PC-9 (cell line): ENCODE results near the gene GUK1. TPM values are rescaled to one million over a fixed set of nuclear protein-coding genes. Genes with fewer than 3 reads are reported as not detected.

Experiments used
- BruUV-seq: library from RNA; stranded (reverse); fragments of 400-500 nt; replicated peaks from 2 replicates; lab custom pipeline; 2021; lab: Mats Ljungman, UMichigan
- CTCF ChIA-PET: fragments of 300-600 bp; sonication (Branson Sonifier 250); formaldehyde crosslinking; loops from one replicate; lab custom pipeline; 2022; ENCODE audit warnings: antibody characterized with exemption; lab: Charles Lee
- POLR2A ChIA-PET: fragments of 300-600 bp; sonication (Branson Sonifier 250); formaldehyde crosslinking; loops from one replicate; lab custom pipeline; 2022; ENCODE audit warnings: antibody characterized with exemption; ENCODE audit not compliant: unreplicated experiment; lab: Charles Lee
- DNase-seq, 2 experiments: peaks; one replicate each; pipeline versions ENCODE4 v3.0.0 to v3.0.0-alpha.2; 2015 to 2022; ENCODE audit warnings: mixed read lengths in 1 of 2
- H2AFZ ChIP-seq: fragments of 200-600 bp; sonication (generic); 2 replicates; pipeline ENCODE4 v1.8.1; 2017; ENCODE audit warnings: antibody characterized with exemption
- H3F3A ChIP-seq: fragments of 200-600 bp; sonication (generic); 2 replicates; pipeline ENCODE4 v1.8.1; 2017; ENCODE audit warnings: antibody characterized with exemption, mild to moderate bottlenecking, low read depth; ENCODE audit not compliant: insufficient read depth
- H3K27ac ChIP-seq: fragments of 200-600 bp; sonication (generic); 2 replicates; pipeline ENCODE4 v1.6.1; 2016; ENCODE audit warnings: mixed run types
- H3K27me3 ChIP-seq: fragments of 200-600 bp; sonication (generic); 2 replicates; pipeline ENCODE4 v1.6.1; 2016; ENCODE audit warnings: low read depth, mixed run types; ENCODE audit not compliant: insufficient read depth
- H3K36me3 ChIP-seq: fragments of 200-600 bp; sonication (generic); 2 replicates; pipeline ENCODE4 v1.6.1; 2016; ENCODE audit warnings: low read depth, mixed run types
- H3K4me1 ChIP-seq: fragments of 200-600 bp; sonication (generic); replicated peaks from 2 replicates; pipeline ENCODE4 v1.6.1; 2016; ENCODE audit warnings: mixed run types; ENCODE audit not compliant: insufficient read depth
- H3K4me2 ChIP-seq: fragments of 200-600 bp; sonication (generic); 2 replicates; pipeline ENCODE4 v1.6.1; 2017; ENCODE audit warnings: mixed run types
- H3K4me3 ChIP-seq: fragments of 200-600 bp; sonication (generic); 2 replicates; pipeline ENCODE4 v1.6.1; 2016; ENCODE audit warnings: mixed run types
- H3K79me2 ChIP-seq: fragments of 200-600 bp; sonication (generic); 2 replicates; pipeline ENCODE4 v1.6.1; 2017; ENCODE audit warnings: low read depth, mixed run types
- H3K9me2 ChIP-seq: fragments of 200-600 bp; sonication (generic); 2 replicates; pipeline ENCODE4 v1.8.1; 2017; ENCODE audit warnings: mild to moderate bottlenecking; ENCODE audit not compliant: insufficient read depth
- H3K9me3 ChIP-seq: fragments of 200-600 bp; sonication (generic); 2 replicates; pipeline ENCODE4 v1.8.1; 2016; ENCODE audit warnings: low read depth; ENCODE audit not compliant: insufficient read depth
- H4K20me1 ChIP-seq: fragments of 200-600 bp; sonication (generic); 2 replicates; pipeline ENCODE4 v1.8.1; 2017; ENCODE audit not compliant: insufficient read depth
- CTCF ChIP-seq: fragments of 200-600 bp; sonication (generic); conservative IDR thresholded peaks from 2 replicates; pipeline ENCODE4 v1.6.1; 2017; ENCODE audit warnings: mixed run types, antibody characterized with exemption, mild to moderate bottlenecking, moderate library complexity
- EZH2 ChIP-seq: fragments of 200-600 bp; sonication (generic); IDR thresholded peaks from 2 replicates; pipeline ENCODE4 v1.8.0; 2017; ENCODE audit warnings: antibody characterized with exemption, low read depth
- intact Hi-C: fragments of 100-400 bp; cut with micrococcal nuclease; formaldehyde crosslinking; loops from one replicate; pipeline ENCODE4 v1.10.0; 2022; ENCODE audit not compliant: unreplicated experiment
- total RNA-seq: library from RNA; stranded (reverse); gene quantifications from 2 replicates; pipeline ENCODE4 v1.2.3, GENCODE V29; 2021

The GUK1 gene
- total RNA-seq, 1 experiment from 2014 or later, result 239 TPM

DNA sequence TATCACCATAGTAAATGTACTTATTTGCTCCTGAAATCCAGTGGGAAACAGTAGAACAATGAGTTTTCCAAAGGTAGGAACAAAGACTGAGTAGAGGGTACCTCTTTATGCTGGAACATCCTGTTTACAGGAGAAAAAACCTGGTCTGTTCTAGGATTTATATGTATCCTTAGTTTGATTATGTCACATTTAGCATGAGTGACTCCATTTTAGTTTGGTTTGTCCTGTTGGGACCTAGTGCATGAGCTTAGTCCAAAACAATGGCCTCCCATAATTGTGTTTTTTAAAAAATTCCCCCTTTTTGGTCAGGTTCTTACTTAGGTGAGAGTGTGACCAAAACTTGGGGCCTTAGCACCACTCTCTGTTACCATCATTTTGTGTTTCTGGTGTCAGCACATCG is 27.5 kb upstream of the GUK1 start:
- Histone ChIP-seq H3K27ac (no peak overlapping the region), H3K9me3 (no peaks in the 10 kb centered on the region; the same call in 1 of the 2 replicates), H3K4me1 (peaks cover 6% of the 10 kb centered on the region), H4K20me1 (no peaks in the 10 kb centered on the region), H3K4me3 (no peak overlapping the region), H3K9me2 (no peaks in the 10 kb centered on the region), H3K4me2 (no peak overlapping the region), H2AFZ (no peak overlapping the region), H3K79me2 (peaks cover 14% of the 10 kb centered on the region), H3K36me3 (no peaks in the 10 kb centered on the region), H3K27me3 (no peaks in the 10 kb centered on the region), H3F3A (no peaks in the 10 kb centered on the region)
- POLR2A ChIA-PET, result interaction anchor here (0.6 kb wide), 2 partner anchors 14 to 53 kb away, joined by 4 to 6 read pairs; partner anchors contain the start of gene IBA57
- no TSS peak for BruUV-seq
- DNase-seq, result no peak
- intact Hi-C loops, result no loop called here
- TF ChIP-seq CTCF (no peak), EZH2 (no peak)
- CTCF ChIA-PET, result no interaction called here

DNA sequence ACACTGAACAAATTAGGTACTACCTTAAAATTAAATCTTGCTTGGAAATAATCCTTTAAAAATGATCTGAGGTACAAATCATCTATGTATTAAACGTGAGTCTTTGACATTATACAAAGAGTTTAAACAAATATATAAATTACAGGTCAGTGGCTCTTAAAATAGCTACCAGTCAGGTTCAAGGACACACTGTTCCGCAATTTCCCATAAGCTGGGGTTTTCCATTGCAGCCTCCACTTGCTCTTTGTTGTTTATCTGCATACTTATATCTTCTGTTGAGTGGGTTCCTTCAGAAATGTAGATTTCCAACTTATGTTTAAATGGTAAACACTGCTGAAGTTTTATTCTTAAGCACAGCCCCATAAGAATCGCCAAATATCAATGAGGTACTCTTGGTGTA is 25.3 kb upstream of the GUK1 start:
- Histone ChIP-seq H3K4me1 (no peaks in the 10 kb centered on the region), H3F3A (no peaks in the 10 kb centered on the region; the same call in 1 of the 2 replicates), H3K9me3 (peaks cover 12% of the 10 kb centered on the region; the same call in 1 of the 2 replicates), H3K27me3 (no peaks in the 10 kb centered on the region), H2AFZ (no peak overlapping the region), H3K9me2 (no peaks in the 10 kb centered on the region), H3K27ac (no peak overlapping the region), H3K36me3 (no peaks in the 10 kb centered on the region), H4K20me1 (no peaks in the 10 kb centered on the region), H3K4me3 (no peak overlapping the region), H3K79me2 (no peaks in the 10 kb centered on the region), H3K4me2 (no peak overlapping the region)
- POLR2A ChIA-PET, result no interaction called here
- DNase-seq, result no peak
- CTCF ChIA-PET, result no interaction called here
- no TSS peak for BruUV-seq
- TF ChIP-seq CTCF, result no peak
- TF ChIP-seq EZH2, result no peak
- intact Hi-C loops, result no loop called here

DNA sequence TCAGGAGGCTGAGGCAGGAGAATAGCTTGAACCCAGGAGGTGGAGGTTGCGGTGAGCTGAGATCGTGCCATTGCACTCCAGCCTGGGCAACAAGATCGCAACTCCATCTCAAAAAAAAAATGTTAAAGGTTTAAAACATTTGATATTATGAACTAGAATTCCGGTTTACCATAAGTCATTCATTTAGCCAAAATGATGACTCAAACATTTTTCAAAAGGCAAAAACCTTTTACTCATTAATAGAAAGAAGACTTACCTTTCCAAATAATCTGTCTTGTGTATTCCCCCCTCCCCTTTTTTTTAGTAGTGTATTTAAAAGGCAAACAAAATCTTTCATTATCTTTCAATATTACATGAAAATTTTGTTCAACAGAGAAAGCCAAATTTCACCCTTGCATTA is 22.7 kb upstream of the GUK1 start:
- Histone ChIP-seq H4K20me1 (no peaks in the 10 kb centered on the region), H3K9me2 (no peaks in the 10 kb centered on the region), H3K27ac (no peak overlapping the region), H3K9me3 (peaks cover 12% of the 10 kb centered on the region; the same call in 1 of the 2 replicates), H3F3A (no peaks in the 10 kb centered on the region; the same call in 1 of the 2 replicates), H3K4me2 (no peak overlapping the region), H3K4me1 (no peaks in the 10 kb centered on the region), H3K4me3 (no peak overlapping the region), H3K27me3 (no peaks in the 10 kb centered on the region), H3K36me3 (no peaks in the 10 kb centered on the region), H3K79me2 (no peaks in the 10 kb centered on the region), H2AFZ (no peak overlapping the region)
- POLR2A ChIA-PET, result no interaction called here
- DNase-seq, result no peak
- BruUV-seq, result no TSS peak
- intact Hi-C loops, result no loop called here
- CTCF ChIA-PET, result no interaction called here
- TF ChIP-seq EZH2 (no peak), CTCF (no peak)
